Karpas-422 (cell line): ENCODE data around the gene RETN. TPM values are rescaled to one million over a fixed set of nuclear protein-coding genes. Genes with fewer than 3 reads are reported as not detected.

Experiments used
- DNase-seq: peaks from one replicate; pipeline ENCODE4 v3.0.0-alpha.2; 2015
- H2AFZ ChIP-seq: fragments of 200-600 bp; sonication (generic); 2 replicates; pipeline ENCODE4 v1.6.1; 2014; ENCODE audit warnings: antibody characterized with exemption, low read length, mixed read lengths
- H3K27ac ChIP-seq: fragments of 200-600 bp; sonication (generic); 2 replicates; pipeline ENCODE4 v1.5.1; 2014; ENCODE audit warnings: mild to moderate bottlenecking, low read length, moderate library complexity
- H3K27me3 ChIP-seq: fragments of 200-600 bp; sonication (generic); 2 replicates; pipeline ENCODE4 v1.6.1; 2014; ENCODE audit warnings: low read length, mixed read lengths
- H3K36me3 ChIP-seq: fragments of 200-600 bp; sonication (generic); 2 replicates; pipeline ENCODE4 v1.6.1; 2014; ENCODE audit warnings: low read length, mixed read lengths; ENCODE audit not compliant: insufficient read depth
- H3K4me1 ChIP-seq: fragments of 200-600 bp; sonication (generic); 2 replicates; pipeline ENCODE4 v1.6.1; 2014; ENCODE audit warnings: mild to moderate bottlenecking, low read length, mixed read lengths
- H3K4me2 ChIP-seq: fragments of 200-600 bp; sonication (generic); 2 replicates; pipeline ENCODE4 v1.6.1; 2014; ENCODE audit warnings: low read length, low read depth, mild to moderate bottlenecking; ENCODE audit not compliant: poor library complexity, severe bottlenecking
- H3K4me3 ChIP-seq: fragments of 200-600 bp; sonication (generic); 2 replicates; pipeline ENCODE4 v1.5.1; 2014; ENCODE audit warnings: mild to moderate bottlenecking, antibody characterized with exemption, low read length, mixed read lengths
- H3K79me2 ChIP-seq: fragments of 200-600 bp; sonication (generic); 2 replicates; pipeline ENCODE4 v1.6.1; 2014; ENCODE audit warnings: mild to moderate bottlenecking, low read length, mixed read lengths
- H3K9ac ChIP-seq: fragments of 200-600 bp; sonication (generic); 2 replicates; pipeline ENCODE4 v1.6.0; 2014; ENCODE audit warnings: low read length
- H3K9me2 ChIP-seq: fragments of 200-600 bp; sonication (generic), shearing (Covaris generic); replicated peaks from 2 replicates; pipeline ENCODE4 v1.6.0; 2014; ENCODE audit warnings: mild to moderate bottlenecking, low read length, moderate library complexity; ENCODE audit not compliant: insufficient read depth
- H3K9me3 ChIP-seq: fragments of 300-700, 200-600 bp; sonication (generic); 2 replicates; pipeline ENCODE4 v1.6.1; 2014; ENCODE audit warnings: low read length, mixed read lengths
- H4K20me1 ChIP-seq: fragments of 200-600 bp; sonication (generic); 2 replicates; pipeline ENCODE4 v1.6.1; 2014; ENCODE audit warnings: mild to moderate bottlenecking, antibody characterized with exemption, low read length, low read depth; ENCODE audit not compliant: insufficient read depth
- total RNA-seq: library from RNA; depleted of rRNA; stranded (reverse); fragments of >200 nt; shearing (Covaris generic); gene quantifications from 2 replicates; pipeline ENCODE4 v1.2.3, GENCODE V29; 2014; ENCODE audit warnings: low replicate concordance

RETN gene
- total RNA-seq, 1 experiment from 2014 or later, result not detected

GRCh38 chr19:7662657-7663056 lies 6.2 kb upstream of the RETN start:
- Histone ChIP-seq H3K9me2 (no peaks in the 10 kb centered on the region), H2AFZ (no peak overlapping the region), H3K9ac (no peak overlapping the region), H3K27ac (no peak overlapping the region), H3K4me1 (no peaks in the 10 kb centered on the region), H3K4me3 (no peak overlapping the region), H4K20me1 (no peaks in the 10 kb centered on the region), H3K4me2 (no peak overlapping the region), H3K9me3 (no peaks in the 10 kb centered on the region), H3K79me2 (no peaks in the 10 kb centered on the region), H3K27me3 (no peaks in the 10 kb centered on the region), H3K36me3 (no peaks in the 10 kb centered on the region)
- DNase-seq, result no peak

- no peaks in the 10 kb centered on the region for H3K9me3 ChIP-seq
- no peaks in the 10 kb centered on the region for H3K4me1 ChIP-seq
- H3K79me2 ChIP-seq, result no peaks in the 10 kb centered on the region
- DNase-seq, result no peak
- H3K9me2 ChIP-seq, result no peaks in the 10 kb centered on the region
- no peak overlapping the region for H3K9ac ChIP-seq
- H3K4me2 ChIP-seq, result no peak overlapping the region
- no peaks in the 10 kb centered on the region for H3K36me3 ChIP-seq
- H4K20me1 ChIP-seq, result no peaks in the 10 kb centered on the region
- no peaks in the 10 kb centered on the region for H3K27me3 ChIP-seq
- H2AFZ ChIP-seq, result no peak overlapping the region
- no peak overlapping the region for H3K27ac ChIP-seq
- H3K4me3 ChIP-seq, result no peak overlapping the region
These were observed 5.1 kb upstream of the RETN start for GRCh38 chr19:7663706-7664105.

GRCh38 chr19:7665076-7665475 lies 3.8 kb upstream of the RETN start:
- Histone ChIP-seq H3K36me3 (no peaks in the 10 kb centered on the region), H3K27me3 (no peaks in the 10 kb centered on the region), H3K79me2 (no peaks in the 10 kb centered on the region), H2AFZ (no peak overlapping the region), H3K9me3 (no peaks in the 10 kb centered on the region), H3K9ac (no peak overlapping the region), H4K20me1 (no peaks in the 10 kb centered on the region), H3K27ac (no peak overlapping the region), H3K4me2 (no peak overlapping the region), H3K9me2 (no peaks in the 10 kb centered on the region), H3K4me3 (no peak overlapping the region), H3K4me1 (no peaks in the 10 kb centered on the region)
- no peak for DNase-seq

- H3K27me3 ChIP-seq, result no peaks in the 10 kb centered on the region
- no peaks in the 10 kb centered on the region for H3K79me2 ChIP-seq
- H4K20me1 ChIP-seq, result no peaks in the 10 kb centered on the region
- H3K4me2 ChIP-seq, result no peak overlapping the region
- H3K4me3 ChIP-seq, result no peak overlapping the region
- DNase-seq, result no peak
- H3K9me2 ChIP-seq, result no peaks in the 10 kb centered on the region
- H2AFZ ChIP-seq, result no peak overlapping the region
- no peaks in the 10 kb centered on the region for H3K36me3 ChIP-seq
- no peak overlapping the region for H3K27ac ChIP-seq
- H3K4me1 ChIP-seq, result no peaks in the 10 kb centered on the region
- H3K9me3 ChIP-seq, result no peaks in the 10 kb centered on the region
- H3K9ac ChIP-seq, result no peak overlapping the region
These were observed 792 bp downstream of the RETN start for GRCh38 chr19:7669641-7670040.

- H3K79me2 ChIP-seq, result no peaks in the 10 kb centered on the region
- no peaks in the 10 kb centered on the region for H3K4me1 ChIP-seq
- no peak for DNase-seq
- no peak overlapping the region for H2AFZ ChIP-seq
- no peaks in the 10 kb centered on the region for H4K20me1 ChIP-seq
- no peaks in the 10 kb centered on the region for H3K9me2 ChIP-seq
- H3K4me2 ChIP-seq, result no peak overlapping the region
- H3K36me3 ChIP-seq, result no peaks in the 10 kb centered on the region
- no peak overlapping the region for H3K4me3 ChIP-seq
- no peak overlapping the region for H3K9ac ChIP-seq
- no peaks in the 10 kb centered on the region for H3K27me3 ChIP-seq
- no peaks in the 10 kb centered on the region for H3K9me3 ChIP-seq
- H3K27ac ChIP-seq, result no peak overlapping the region
These were observed 1.4 kb downstream of the RETN start for GRCh38 chr19:7670150-7670783.

- H3K9me2 ChIP-seq, result no peaks in the 10 kb centered on the region
- H3K9ac ChIP-seq, result no peak overlapping the region
- no peak overlapping the region for H2AFZ ChIP-seq
- no peak for DNase-seq
- no peaks in the 10 kb centered on the region for H3K9me3 ChIP-seq
- H3K4me1 ChIP-seq, result no peaks in the 10 kb centered on the region
- no peaks in the 10 kb centered on the region for H3K36me3 ChIP-seq
- no peaks in the 10 kb centered on the region for H3K27me3 ChIP-seq
- H3K79me2 ChIP-seq, result no peaks in the 10 kb centered on the region
- no peaks in the 10 kb centered on the region for H4K20me1 ChIP-seq
- H3K4me2 ChIP-seq, result no peak overlapping the region
- no peak overlapping the region for H3K4me3 ChIP-seq
- H3K27ac ChIP-seq, result no peak overlapping the region
These were observed 1.9 kb downstream of the RETN start for GRCh38 chr19:7670790-7671189.

- H2AFZ ChIP-seq, result no peak overlapping the region
- H3K4me2 ChIP-seq, result no peak overlapping the region
- no peaks in the 10 kb centered on the region for H3K9me3 ChIP-seq
- H3K4me3 ChIP-seq, result no peak overlapping the region
- H3K9ac ChIP-seq, result no peak overlapping the region
- H3K36me3 ChIP-seq, result no peaks in the 10 kb centered on the region
- H3K9me2 ChIP-seq, result no peaks in the 10 kb centered on the region
- peaks cover 4% of the 10 kb centered on the region for H3K4me1 ChIP-seq
- H3K27ac ChIP-seq, result no peak overlapping the region
- DNase-seq, result no peak
- H3K79me2 ChIP-seq, result no peaks in the 10 kb centered on the region
- no peaks in the 10 kb centered on the region for H4K20me1 ChIP-seq
- no peaks in the 10 kb centered on the region for H3K27me3 ChIP-seq
These were observed 3.7 kb downstream of the RETN start for GRCh38 chr19:7672522-7672921.

GRCh38 chr19:7674010-7675005 lies 5.5 kb downstream of the RETN start:
- Histone ChIP-seq H3K4me3 (no peak overlapping the region), H3K9me3 (no peaks in the 10 kb centered on the region), H3K4me1 (peaks cover 7% of the 10 kb centered on the region), H3K79me2 (no peaks in the 10 kb centered on the region), H4K20me1 (no peaks in the 10 kb centered on the region), H3K27me3 (no peaks in the 10 kb centered on the region), H3K9me2 (no peaks in the 10 kb centered on the region), H3K9ac (no peak overlapping the region), H3K4me2 (no peak overlapping the region), H3K27ac (no peak overlapping the region), H2AFZ (no peak overlapping the region), H3K36me3 (no peaks in the 10 kb centered on the region)
- DNase-seq, result peak; percentile 89
